K562 (cell line): ENCODE measurements around the gene GLIS1. TPM values are rescaled to one million over a fixed set of nuclear protein-coding genes. Genes with fewer than 3 reads are reported as not detected.

ENCODE experiments used
- ATAC-seq: fragments of 200-7000 bp; cut with Tn5 transposase; 3 replicates; pipeline ENCODE4 v1.9.1; 2020; ENCODE audit warnings: moderate library complexity
- BruUV-seq: library from RNA; stranded (reverse); fragments of 400-500 nt; replicated peaks from 2 replicates; lab custom pipeline; 2021; lab: Mats Ljungman, UMichigan
- CTCF ChIA-PET: fragments of 300-600 bp; formaldehyde crosslinking; extraction: SDS; loops from one replicate; lab custom pipeline; 2021; ENCODE audit warnings: low intra/inter-chr PET ratio; lab: Yijun Ruan, JAX
- POLR2A ChIA-PET: fragments of 300-600, 350-650 bp; sonication (Branson Sonifier 250); formaldehyde crosslinking; extraction: SDS; loops from one replicate; lab custom pipeline; 2021; ENCODE audit warnings: antibody characterized with exemption, inconsistent platforms; lab: Yijun Ruan, JAX
- DNase-seq, 4 experiments: peaks; one replicate each; pipeline versions ENCODE4 v3.0.0 to v3.0.0-alpha.2; 2011 to 2018; ENCODE audit warnings: low spot score in 3 of 4, mixed read lengths in 3 of 4; ENCODE audit errors: extremely low read depth in 1 of 4
- FAIRE-seq: peaks from 2 replicates; lab custom pipeline; 2011; peaks lifted over from hg19 to GRCh38; lab: Jason Lieb, UNC
- H2AFZ ChIP-seq: 2 replicates; pipeline ENCODE4 v1.6.0; 2011; ENCODE audit warnings: low read depth, low read length, control low read depth, inconsistent platforms
- H3K27ac ChIP-seq: fragments of 200-600 bp; 3 replicates; pipeline ENCODE4 v1.8.0; 2011; ENCODE audit warnings: low read depth, mild to moderate bottlenecking, control low read depth, inconsistent platforms, low read length, moderate library complexity, mixed read lengths; ENCODE audit errors: extremely low read depth
- H3K27me3 ChIP-seq, 2 experiments: fragments of 300-600 bp in 1 of 2; 2 replicates in 1 of 2; 3 replicates in 1 of 2; pipeline versions ENCODE4 v1.6.0 to v1.8.0; 2011; ENCODE audit warnings: inconsistent platforms in 2 of 2, low read length in 2 of 2, mild to moderate bottlenecking in 1 of 2, mixed read lengths in 1 of 2, moderate library complexity in 1 of 2; ENCODE audit not compliant: control insufficient read depth in 2 of 2, insufficient read depth in 2 of 2
- H3K36me3 ChIP-seq: fragments of 300-600 bp; 3 replicates; pipeline ENCODE4 v1.8.0; 2011; ENCODE audit warnings: mild to moderate bottlenecking, low read length, inconsistent platforms; ENCODE audit not compliant: control insufficient read depth, insufficient read depth
- H3K4me1 ChIP-seq, 2 experiments: fragments of 200-600 bp in 1 of 2; replicated peaks in 1 of 2; 2 replicates in 1 of 2; 3 replicates in 1 of 2; pipeline versions ENCODE4 v1.5.1 to v1.8.0; 2011; ENCODE audit warnings: inconsistent platforms in 2 of 2, low read length in 2 of 2, mild to moderate bottlenecking in 1 of 2, mixed read lengths in 1 of 2, moderate library complexity in 1 of 2; ENCODE audit not compliant: control insufficient read depth in 2 of 2, insufficient read depth in 2 of 2
- H3K4me2 ChIP-seq: 2 replicates; pipeline ENCODE4 v1.6.1; 2011; ENCODE audit warnings: low read length, control low read depth, inconsistent platforms, mixed read lengths; ENCODE audit not compliant: insufficient read depth
- H3K4me3 ChIP-seq: fragments of 200-600 bp; sonication (generic), shearing (Covaris generic); 2 replicates; pipeline ENCODE4 v1.5.1; 2016; ENCODE audit warnings: control low read depth, inconsistent platforms
- H3K79me2 ChIP-seq: fragments of 200-600 bp; 3 replicates; pipeline ENCODE4 v1.8.0; 2011; ENCODE audit warnings: low read length, inconsistent platforms; ENCODE audit not compliant: control insufficient read depth, insufficient read depth
- H3K9ac ChIP-seq, 2 experiments: 2 replicates each; pipeline versions ENCODE4 v1.6.0 to v1.6.1; 2011; ENCODE audit warnings: low read depth in 2 of 2, low read length in 2 of 2, control low read depth in 1 of 2, inconsistent platforms in 1 of 2, mild to moderate bottlenecking in 1 of 2, mixed read lengths in 1 of 2; ENCODE audit not compliant: insufficient read depth in 1 of 2
- H3K9me1 ChIP-seq: one replicate; pipeline ENCODE4 v1.6.0; 2011; ENCODE audit warnings: inconsistent platforms, mild to moderate bottlenecking, low read length, moderate library complexity; ENCODE audit not compliant: control insufficient read depth, insufficient read depth
- H3K9me3 ChIP-seq: replicated peaks from 2 replicates; pipeline ENCODE4 v1.5.1; 2011; ENCODE audit warnings: low read depth, low read length, inconsistent platforms; ENCODE audit not compliant: control insufficient read depth, insufficient read depth
- H4K20me1 ChIP-seq: replicated peaks from 2 replicates; pipeline ENCODE4 v1.6.1; 2011; ENCODE audit warnings: low read length, inconsistent platforms, mixed read lengths; ENCODE audit not compliant: control insufficient read depth, insufficient read depth
- CBX2 ChIP-seq: fragments of 200-600 bp; sonication (generic); IDR thresholded peaks from one replicate; pipeline ENCODE4 v1.6.1; 2012; ENCODE audit warnings: mild to moderate bottlenecking, low read length, inconsistent platforms; ENCODE audit not compliant: insufficient read depth, poor library complexity, severe bottlenecking
- FOXK1 ChIP-seq: sonication (generic); formaldehyde crosslinking; IDR thresholded peaks from 2 replicates; pipeline ENCODE4 v1.8.0; 2022; ENCODE audit warnings: missing genetic modification reagents, mild to moderate bottlenecking, borderline replicate concordance
- HMGN3 ChIP-seq: IDR thresholded peaks from 2 replicates; pipeline ENCODE4 v1.6.1; 2011; ENCODE audit warnings: borderline replicate concordance, low read depth, mild to moderate bottlenecking, mixed read lengths, low read length; ENCODE audit not compliant: insufficient read length; ENCODE audit errors: extremely low read depth
- NBN ChIP-seq: fragments of 450-650 bp; IDR thresholded peaks from 2 replicates; pipeline ENCODE4 v1.6.1; 2016; ENCODE audit warnings: low read depth, mild to moderate bottlenecking
- SFPQ ChIP-seq: fragments of 200-400 bp; formaldehyde crosslinking; IDR thresholded peaks from 2 replicates; pipeline ENCODE4 v1.6.1; 2017; ENCODE audit warnings: mild to moderate bottlenecking, low read depth, low read length, moderate library complexity
- SIN3B ChIP-seq: fragments of 450-650 bp; IDR thresholded peaks from 2 replicates; pipeline ENCODE4 v1.6.1; 2017; ENCODE audit warnings: low read depth, mild to moderate bottlenecking, moderate library complexity
- TAF9B ChIP-seq: fragments of 450-650 bp; IDR thresholded peaks from 2 replicates; pipeline ENCODE4 v1.6.1; 2018; ENCODE audit warnings: mild to moderate bottlenecking; ENCODE audit not compliant: partially characterized antibody
- ZEB2 ChIP-seq: fragments of 450-650 bp; IDR thresholded peaks from 2 replicates; pipeline ENCODE4 v1.6.1; 2016
- ZKSCAN3 ChIP-seq: fragments of 250-450 bp; sonication (Bioruptor Pico); IDR thresholded peaks from 2 replicates; pipeline ENCODE4 v1.4.0; 2020
- ZNF23 ChIP-seq: fragments of 250-450 bp; sonication (Bioruptor Pico); IDR thresholded peaks from 2 replicates; pipeline ENCODE4 v1.4.0; 2020; ENCODE audit warnings: mild to moderate bottlenecking
- ZNF398 ChIP-seq: fragments of 250-450 bp; sonication (Bioruptor Pico); IDR thresholded peaks from 2 replicates; pipeline ENCODE4 v1.8.0; 2021; ENCODE audit warnings: moderate library complexity, mild to moderate bottlenecking, inconsistent platforms
- ZNF695 ChIP-seq: fragments of 450-650 bp; formaldehyde crosslinking; IDR thresholded peaks from 2 replicates; pipeline ENCODE4 v1.4.0; 2020; ENCODE audit warnings: mild to moderate bottlenecking, moderate library complexity
- WGBS: fragments of 100-300 bp; shearing (Covaris generic); methylation state at CpG from one replicate; pipeline ENCODE4 v1.1.6; 2016; ENCODE audit warnings: low coverage, mixed read lengths; ENCODE audit not compliant: insufficient coverage; ENCODE audit errors: missing lambda C conversion rate; 5-methylcytosine and 5-hydroxymethylcytosine counted together
- in situ Hi-C: fragments of 300-500 bp; cut with MboI; formaldehyde crosslinking; loops from 4 replicates; pipeline ENCODE4 v1.15.0; 2018; ENCODE audit warnings: inconsistent platforms, mixed read lengths
- intact Hi-C: fragments of 100-400 bp; cut with micrococcal nuclease; formaldehyde crosslinking; loops from 2 replicates; pipeline ENCODE4 v1.14.2; 2022
- polyA plus RNA-seq, 8 experiments: library from polyadenylated mRNA; depleted of rRNA in 4 of 8; stranded (reverse) in 5 of 8; unstranded in 3 of 8; fragments of >200 nt; fragmentation: Nextera tagmentation in 2 of 8; fragmentation: Illumina TruSeq in 1 of 8; extraction: Ambion mirVana in 2 of 8; extraction: Trizol in 1 of 8; gene quantifications; 2 replicates each; pipeline versions ENCODE4 v1.2.1 to v1.2.3, GENCODE V29; 2011 to 2014; ENCODE audit warnings: inconsistent platforms in 1 of 8, missing spikeins in 1 of 8
- total RNA-seq, 7 experiments: library from RNA; depleted of rRNA in 6 of 7; stranded (reverse); fragments of >200 nt in 6 of 7; fragmentation: Illumina TruSeq in 2 of 7; extraction: Trizol in 2 of 7; gene quantifications; 2 replicates each; pipeline versions ENCODE4 v1.2.1 to v1.2.3, GENCODE V29; 2011 to 2021; ENCODE audit warnings: low replicate concordance in 1 of 7

GLIS1 gene
- total and polyA plus RNA-seq, 9 of the 15 experiments (the other 6 are each of a cell fraction or from before 2014, with no cell fraction given): not detected

GRCh38 chr1:53516181-53516580, 222.8 kb downstream of the GLIS1 start:
- Histone ChIP-seq H3K27ac (no peak overlapping the region), H3K36me3 (no peaks in the 10 kb centered on the region), H3K9me1 (no peaks in the 10 kb centered on the region), H3K4me3 (no peak overlapping the region), H2AFZ (no peak overlapping the region), H4K20me1 (peaks cover 21% of the 10 kb centered on the region), H3K9me3 (no peaks in the 10 kb centered on the region), H3K4me1 (peaks cover 0 to 4% of the 10 kb centered on the region in 2 experiments; a peak in 1 of 5 replicates), H3K4me2 (no peak overlapping the region), H3K27me3 (peaks cover 32 to 88% of the 10 kb centered on the region in 2 experiments), H3K9ac (no peak overlapping the region), H3K79me2 (no peaks in the 10 kb centered on the region)
- no peak for ATAC-seq
- FAIRE-seq: no peak
- POLR2A ChIA-PET: interaction anchor here (0.6 to 1.6 kb wide), 3 partner anchors 8 to 293 kb away, joined by 4 read pairs; no protein-coding TSS in a partner anchor
- intact Hi-C loops (no loop called here), in situ Hi-C loops (no loop called here)
- DNase-seq: no peak
- CTCF ChIA-PET: no interaction called here
- 3% methylated on average over 7 of the region's 7 CpGs for WGBS
- no TSS peak for BruUV-seq
- TF ChIP-seq ZNF695 (CRISPR knock-in tag) (no peak), NBN (no peak), CBX2 (peak; percentile 40), ZKSCAN3 (CRISPR knock-in tag) (peak; percentile 71; the same call in 1 of the 2 replicates)

DNA sequence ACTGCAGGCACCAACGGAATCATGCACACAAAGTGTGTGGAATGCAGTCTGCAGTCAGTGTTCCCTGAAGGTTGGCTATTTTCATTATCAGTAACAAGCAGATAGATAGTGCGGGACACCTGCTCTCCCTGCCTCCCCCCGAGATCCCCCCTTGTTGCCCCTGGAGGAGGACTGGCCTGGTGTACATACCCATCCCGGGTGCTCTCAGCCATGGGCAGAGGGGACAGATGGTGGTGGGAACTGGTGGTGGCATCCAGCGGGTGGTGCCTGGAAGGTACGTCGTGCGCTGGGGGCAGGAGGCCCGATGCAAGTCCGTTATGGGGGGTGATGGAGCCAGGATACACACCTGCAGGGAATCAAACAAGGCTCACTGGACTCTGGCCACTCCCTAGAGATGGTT, 224.5 kb downstream of the GLIS1 start:
- WGBS: 3% methylated on average over 10 of the region's 10 CpGs
- intact Hi-C loops: no loop called here
- in situ Hi-C loops: no loop called here
- Histone ChIP-seq H3K4me1 (peaks cover 0 to 8% of the 10 kb centered on the region in 2 experiments; a peak in 1 of 5 replicates), H3K9me1 (no peaks in the 10 kb centered on the region), H4K20me1 (peaks cover 13% of the 10 kb centered on the region), H3K4me3 (no peak overlapping the region), H2AFZ (no peak overlapping the region), H3K4me2 (no peak overlapping the region), H3K36me3 (no peaks in the 10 kb centered on the region), H3K9ac (no peak overlapping the region), H3K9me3 (no peaks in the 10 kb centered on the region), H3K79me2 (no peaks in the 10 kb centered on the region), H3K27ac (no peak overlapping the region), H3K27me3 (peaks cover 35 to 88% of the 10 kb centered on the region in 2 experiments)
- FAIRE-seq (no peak), ATAC-seq (no peak), DNase-seq (no peak)
- CTCF ChIA-PET: no interaction called here
- no TSS peak for BruUV-seq
- POLR2A ChIA-PET: interaction anchor here (1.2 kb wide), 1 partner anchor 10 kb away, joined by 3 read pairs; no protein-coding TSS in a partner anchor
- TF ChIP-seq TAF9B (no peak), FOXK1 (CRISPR knock-in tag) (no peak), ZEB2 (no peak), ZNF398 (no peak), SIN3B (no peak), HMGN3 (no peak), SFPQ (no peak), ZNF23 (no peak)
